Measurements from ENCODE around the gene ASIC4. TPM values are rescaled to one million over a fixed set of nuclear protein-coding genes. Genes with fewer than 3 reads are reported as not detected.
A peak's percentile ranks its signal among the peaks of the same experiment; 100 is the strongest.

The ASIC4 gene
- total RNA-seq, 1 experiment from 2014 or later: 0.45 TPM

DNA sequence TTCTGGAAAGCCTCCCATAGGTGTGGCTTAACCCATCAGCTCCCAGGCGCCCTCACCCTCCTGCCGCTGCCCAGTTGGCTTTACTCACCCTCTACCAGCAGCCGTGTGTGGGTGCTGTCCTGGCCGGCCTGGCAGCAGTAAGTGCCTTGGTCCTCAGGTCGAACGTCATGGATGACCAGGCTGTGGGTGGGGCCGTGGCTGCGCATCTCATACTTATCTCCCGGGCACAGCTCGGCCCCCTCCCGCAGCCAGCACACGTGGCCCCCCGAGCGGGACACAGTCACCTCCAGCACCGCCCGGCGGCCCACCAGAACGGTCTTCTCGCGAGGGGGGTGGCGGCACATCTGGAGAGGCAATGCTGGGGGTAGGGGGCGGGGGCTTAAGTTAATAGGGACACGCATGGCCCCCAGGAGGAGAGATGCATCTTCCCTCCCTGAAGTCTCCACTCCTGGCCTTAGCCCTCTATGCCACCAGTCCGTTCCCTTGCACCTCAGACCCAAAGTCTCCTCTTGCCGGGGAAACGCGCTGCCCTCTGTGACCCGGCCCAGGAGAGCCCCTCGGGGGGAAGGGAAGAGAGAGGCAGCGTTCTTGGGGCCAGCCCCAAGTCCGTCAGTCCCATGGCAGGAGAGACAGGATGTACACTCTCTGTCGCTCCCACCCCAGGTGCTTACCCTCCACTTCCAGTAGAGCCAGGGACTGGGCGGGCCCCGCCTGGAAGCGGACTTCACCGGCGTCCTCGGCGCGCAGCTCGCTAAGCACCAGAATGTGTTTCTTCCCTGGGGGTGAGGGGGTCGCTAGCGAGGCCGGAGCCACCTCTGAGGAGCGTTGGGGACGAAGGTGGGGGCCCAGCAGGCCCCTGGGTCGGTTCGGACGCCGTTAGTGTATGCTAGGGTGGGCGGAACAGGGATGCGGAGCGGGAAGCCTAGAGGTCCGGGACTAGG is 37.4 kb downstream of the ASIC4 start:
- POLR2A ChIA-PET (ENCODE audit: low non-redundant PET): interaction anchor here (0.5 kb wide), 1 partner anchor 26 kb away, joined by 3 read pairs; no protein-coding TSS in a partner anchor
- H3K27me3 ChIP-seq (replicated peaks; ENCODE audit: insufficient read depth, low read depth, low read length, poor library complexity): no peaks in the 10 kb centered on the region
- peak overlapping the region; percentile 59 for H3K4me3 ChIP-seq (ENCODE audit: low read depth, low read length, poor library complexity, severe bottlenecking)
- TF ChIP-seq EZH2 (IDR thresholded peaks at IDR 0.05; ENCODE audit: borderline replicate concordance, low read depth, low read length, poor library complexity, severe bottlenecking): no peak
- TF ChIP-seq, protein P1, sequence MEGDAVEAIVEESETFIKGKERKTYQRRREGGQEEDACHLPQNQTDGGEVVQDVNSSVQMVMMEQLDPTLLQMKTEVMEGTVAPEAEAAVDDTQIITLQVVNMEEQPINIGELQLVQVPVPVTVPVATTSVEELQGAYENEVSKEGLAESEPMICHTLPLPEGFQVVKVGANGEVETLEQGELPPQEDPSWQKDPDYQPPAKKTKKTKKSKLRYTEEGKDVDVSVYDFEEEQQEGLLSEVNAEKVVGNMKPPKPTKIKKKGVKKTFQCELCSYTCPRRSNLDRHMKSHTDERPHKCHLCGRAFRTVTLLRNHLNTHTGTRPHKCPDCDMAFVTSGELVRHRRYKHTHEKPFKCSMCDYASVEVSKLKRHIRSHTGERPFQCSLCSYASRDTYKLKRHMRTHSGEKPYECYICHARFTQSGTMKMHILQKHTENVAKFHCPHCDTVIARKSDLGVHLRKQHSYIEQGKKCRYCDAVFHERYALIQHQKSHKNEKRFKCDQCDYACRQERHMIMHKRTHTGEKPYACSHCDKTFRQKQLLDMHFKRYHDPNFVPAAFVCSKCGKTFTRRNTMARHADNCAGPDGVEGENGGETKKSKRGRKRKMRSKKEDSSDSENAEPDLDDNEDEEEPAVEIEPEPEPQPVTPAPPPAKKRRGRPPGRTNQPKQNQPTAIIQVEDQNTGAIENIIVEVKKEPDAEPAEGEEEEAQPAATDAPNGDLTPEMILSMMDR (conservative IDR thresholded peaks at IDR 0.05; ENCODE audit: low read depth, low read length): no peak
- no peaks in the 10 kb centered on the region for H3K36me3 ChIP-seq (ENCODE audit: insufficient read depth, low read length, poor library complexity, severe bottlenecking)
- CTCF ChIA-PET: interaction anchor here (0.6 to 1.1 kb wide), 2 partner anchors 9 to 20 kb away, joined by 3 to 6 read pairs; partner anchors contain the start of gene OBSL1
- no TSS peak for BruUV-seq (replicated peaks)
- DNase-seq (ENCODE audit: low spot score): no peak
- intact Hi-C loops (cut with micrococcal nuclease; ENCODE audit: unreplicated experiment): no loop called here
- no peaks in the 10 kb centered on the region for H3K9me3 ChIP-seq (ENCODE audit: low read depth, low read length, poor library complexity, severe bottlenecking)
- H3K4me1 ChIP-seq (ENCODE audit: insufficient read depth, low read length, poor library complexity, severe bottlenecking): no peaks in the 10 kb centered on the region
- no peak overlapping the region for H3K27ac ChIP-seq (ENCODE audit: low read depth, low read length, poor library complexity, severe bottlenecking)

DNA sequence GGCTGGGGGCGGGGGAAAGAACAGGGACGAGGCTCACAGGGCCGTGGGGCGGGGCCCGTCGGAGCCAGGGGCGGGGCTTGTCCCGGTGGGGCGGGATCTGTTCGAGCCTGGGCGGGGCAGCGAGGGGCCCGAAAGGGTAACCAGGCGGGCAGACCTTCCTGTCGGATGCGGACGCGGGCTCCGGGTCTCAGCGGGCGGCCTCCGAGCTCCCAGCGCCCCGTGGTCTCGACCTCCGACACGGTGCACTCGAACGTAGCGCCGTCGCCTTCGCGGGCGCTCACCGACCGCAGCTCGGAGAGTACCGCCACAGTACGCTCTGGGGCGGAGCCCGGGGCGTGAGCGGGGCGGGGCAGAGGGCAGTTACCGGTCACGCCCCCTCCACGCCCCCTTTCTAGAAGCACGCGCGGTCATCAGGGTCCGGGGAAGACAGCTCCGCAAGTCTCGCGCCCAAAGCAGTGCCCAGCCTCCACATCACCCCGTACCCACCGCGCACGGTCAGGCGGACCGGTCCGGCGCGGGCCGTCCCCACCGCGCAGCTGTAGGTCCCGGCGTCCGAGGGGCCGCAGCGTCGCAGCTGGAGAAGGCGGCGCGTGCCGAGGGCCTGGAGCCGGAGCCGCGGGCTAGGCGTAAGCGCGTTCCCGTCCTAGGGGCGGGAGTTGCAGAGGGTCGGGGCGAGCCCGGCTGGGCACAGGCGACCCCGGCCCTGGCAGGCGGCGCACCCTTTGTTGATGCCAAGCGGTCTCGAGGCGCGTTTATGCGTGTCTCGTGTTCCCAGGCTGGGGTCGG is 38.3 kb downstream of the ASIC4 start:
- Histone ChIP-seq H3K9me3 (ENCODE audit: low read depth, low read length, poor library complexity, severe bottlenecking) (no peaks in the 10 kb centered on the region), H3K27me3 (replicated peaks; ENCODE audit: insufficient read depth, low read depth, low read length, poor library complexity) (no peaks in the 10 kb centered on the region), H3K36me3 (ENCODE audit: insufficient read depth, low read length, poor library complexity, severe bottlenecking) (no peaks in the 10 kb centered on the region), H3K4me3 (ENCODE audit: low read depth, low read length, poor library complexity, severe bottlenecking) (peak overlapping the region; percentile 59), H3K27ac (ENCODE audit: low read depth, low read length, poor library complexity, severe bottlenecking) (peak overlapping the region; percentile 25), H3K4me1 (ENCODE audit: insufficient read depth, low read length, poor library complexity, severe bottlenecking) (no peaks in the 10 kb centered on the region)
- TF ChIP-seq, protein P1 (conservative IDR thresholded peaks at IDR 0.05; ENCODE audit: low read depth, low read length): no peak
- no peak for TF ChIP-seq EZH2 (IDR thresholded peaks at IDR 0.05; ENCODE audit: borderline replicate concordance, low read depth, low read length, poor library complexity, severe bottlenecking)
- ChIA-PET POLR2A (ENCODE audit: low non-redundant PET) (interaction anchor here (0.5 kb wide), 1 partner anchor 27 kb away, joined by 3 read pairs; no protein-coding TSS in a partner anchor), CTCF (interaction anchor here (1.1 kb wide), 1 partner anchor 19 kb away, joined by 3 read pairs; the partner anchor contains the start of gene OBSL1)
- peak; percentile 85 for DNase-seq (ENCODE audit: low spot score)
- intact Hi-C loops (cut with micrococcal nuclease; ENCODE audit: unreplicated experiment): no loop called here
- BruUV-seq (replicated peaks): no TSS peak

DNA sequence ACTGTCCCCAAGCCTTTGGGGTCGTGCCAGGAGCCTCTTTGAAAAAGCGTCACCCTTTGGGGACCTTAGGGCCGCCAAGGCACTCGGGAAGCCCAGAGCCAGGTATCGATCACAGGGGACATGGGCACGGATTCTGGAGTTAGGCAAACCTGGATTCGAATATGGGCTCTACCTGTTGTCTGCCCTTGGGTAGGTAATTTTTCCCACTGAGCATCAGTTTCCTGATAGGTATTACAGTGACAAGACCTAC is 38.8 kb downstream of the ASIC4 start:
- BruUV-seq (replicated peaks): no TSS peak
- CTCF ChIA-PET: interaction anchor here (1.1 kb wide), 1 partner anchor 18 kb away, joined by 3 read pairs; the partner anchor contains the start of gene OBSL1
- Histone ChIP-seq H3K4me3 (ENCODE audit: low read depth, low read length, poor library complexity, severe bottlenecking) (peak overlapping the region; percentile 59), H3K36me3 (ENCODE audit: insufficient read depth, low read length, poor library complexity, severe bottlenecking) (no peaks in the 10 kb centered on the region), H3K4me1 (ENCODE audit: insufficient read depth, low read length, poor library complexity, severe bottlenecking) (no peaks in the 10 kb centered on the region), H3K9me3 (ENCODE audit: low read depth, low read length, poor library complexity, severe bottlenecking) (no peaks in the 10 kb centered on the region), H3K27ac (ENCODE audit: low read depth, low read length, poor library complexity, severe bottlenecking) (no peak overlapping the region), H3K27me3 (replicated peaks; ENCODE audit: insufficient read depth, low read depth, low read length, poor library complexity) (no peaks in the 10 kb centered on the region)
- POLR2A ChIA-PET (ENCODE audit: low non-redundant PET): no interaction called here
- intact Hi-C loops (cut with micrococcal nuclease; ENCODE audit: unreplicated experiment): no loop called here
- no peak for DNase-seq (ENCODE audit: low spot score)
- TF ChIP-seq, protein P1 (conservative IDR thresholded peaks at IDR 0.05; ENCODE audit: low read depth, low read length): no peak
- no peak for TF ChIP-seq EZH2 (IDR thresholded peaks at IDR 0.05; ENCODE audit: borderline replicate concordance, low read depth, low read length, poor library complexity, severe bottlenecking)

All from A673 (cell line).